ENCODE results near the gene CHD5.

GRCh38 chr1:6097117-6097595 is 83.0 kb downstream of the CHD5 start:
- TF ChIP-seq CTCF (IDR thresholded peaks at IDR 0.05) (no peak), ZFX (IDR thresholded peaks at IDR 0.05; ENCODE audit: borderline replicate concordance) (no peak)
